ENCODE data around the gene ATP5F1D.

- TF ChIP-seq POLR2AphosphoS5 (IDR thresholded peaks at IDR 0.05; ENCODE audit: low read depth, low read length) = no peak
- no peak for TF ChIP-seq POLR2A (IDR thresholded peaks at IDR 0.05; ENCODE audit: low read depth, low read length)
- no peak for TF ChIP-seq TAF1 (IDR thresholded peaks at IDR 0.05; ENCODE audit: low read depth, low read length)
- no peak for TF ChIP-seq PAX5 (IDR thresholded peaks at IDR 0.05; ENCODE audit: insufficient read depth, low read length, severe bottlenecking)
Observed at GRCh38 chr19:1220976-1221903, 20.3 kb upstream of the ATP5F1D start.
